GM12878 (cell line): ENCODE data around the gene OCA2. TPM values are rescaled to one million over a fixed set of nuclear protein-coding genes. Genes with fewer than 3 reads are reported as not detected.

ENCODE experiments used
- ATAC-seq: fragments of 200-7000 bp; cut with Tn5 transposase; 3 replicates; pipeline ENCODE4 v1.9.1; 2020; ENCODE audit warnings: mild to moderate bottlenecking, moderate library complexity
- BruUV-seq: library from RNA; stranded (reverse); fragments of 400-500 nt; replicated peaks from 2 replicates; lab custom pipeline; 2021; lab: Mats Ljungman, UMichigan
- CTCF ChIA-PET: fragments of 300-600 bp; sonication (Branson Sonifier 250); formaldehyde crosslinking; extraction: SDS; loops from one replicate; lab custom pipeline; 2021; ENCODE audit warnings: inconsistent platforms; lab: Yijun Ruan, JAX
- POLR2A ChIA-PET: fragments of 350-600 bp; formaldehyde crosslinking; extraction: SDS; loops from one replicate; lab custom pipeline; 2021; ENCODE audit warnings: inconsistent platforms; lab: Charles Lee
- RAD21 ChIA-PET: fragments of 300-600 bp; sonication (Branson Sonifier 250); formaldehyde crosslinking; loops from one replicate; lab custom pipeline; 2023; ENCODE audit warnings: antibody characterized with exemption; ENCODE audit not compliant: unreplicated experiment; lab: Charles Lee
- SMC1A ChIA-PET: fragments of 300-600 bp; sonication (Branson Sonifier 250); formaldehyde crosslinking; loops from one replicate; lab custom pipeline; 2023; ENCODE audit not compliant: unreplicated experiment, uncharacterized antibody; lab: Charles Lee
- DNase-seq: peaks from one replicate; pipeline ENCODE4 v3.0.0-alpha.2; 2011; ENCODE audit warnings: low read depth, low spot score
- FAIRE-seq: peaks from 3 replicates; lab custom pipeline; 2011; peaks lifted over from hg19 to GRCh38; lab: Jason Lieb, UNC
- H2AFZ ChIP-seq: 2 replicates; pipeline ENCODE4 v1.6.0; 2011; ENCODE audit warnings: low read depth, low read length, control low read depth; ENCODE audit not compliant: control insufficient read depth
- H3K27ac ChIP-seq: 2 replicates; pipeline ENCODE4 v1.5.1; 2011; ENCODE audit warnings: control low read depth; ENCODE audit not compliant: control insufficient read depth, insufficient read depth
- H3K27me3 ChIP-seq, 2 experiments: replicated peaks in 1 of 2; 2 replicates each; pipeline versions ENCODE4 v1.6.0 to v1.6.1; 2011; ENCODE audit warnings: low read length in 1 of 2; ENCODE audit not compliant: control insufficient read depth in 2 of 2, insufficient read depth in 2 of 2
- H3K36me3 ChIP-seq, 2 experiments: 2 replicates each; pipeline ENCODE4 v1.5.1; 2011; ENCODE audit warnings: low read length in 1 of 2; ENCODE audit not compliant: control insufficient read depth in 2 of 2, insufficient read depth in 2 of 2
- H3K4me1 ChIP-seq: 2 replicates; pipeline ENCODE4 v1.6.1; 2011; ENCODE audit warnings: mild to moderate bottlenecking, low read length, moderate library complexity, mixed read lengths; ENCODE audit not compliant: control insufficient read depth, insufficient read depth
- H3K4me2 ChIP-seq: 2 replicates; pipeline ENCODE4 v1.6.0; 2011; ENCODE audit warnings: control low read depth; ENCODE audit not compliant: control insufficient read depth, insufficient read depth
- H3K4me3 ChIP-seq: fragments of 200-600 bp; sonication (generic); 2 replicates; pipeline ENCODE4 v1.5.1; 2016
- H3K79me2 ChIP-seq: 2 replicates; pipeline ENCODE4 v1.6.0; 2011; ENCODE audit warnings: low read length; ENCODE audit not compliant: control insufficient read depth, insufficient read depth
- H3K9ac ChIP-seq: 2 replicates; pipeline ENCODE4 v1.8.0; 2011; ENCODE audit warnings: low read length, control low read depth, mixed read lengths; ENCODE audit not compliant: control insufficient read depth, insufficient read depth
- H3K9me3 ChIP-seq: replicated peaks from 3 replicates; pipeline ENCODE4 v1.5.1; 2011; ENCODE audit warnings: mild to moderate bottlenecking, low read length; ENCODE audit not compliant: control insufficient read depth, insufficient read depth
- H4K20me1 ChIP-seq: 2 replicates; pipeline ENCODE4 v1.6.0; 2011; ENCODE audit not compliant: control insufficient read depth, insufficient read depth
- BHLHE40 ChIP-seq, 2 experiments: fragments of 450-650 bp in 1 of 2; IDR thresholded peaks; 2 replicates each; pipeline ENCODE4 v1.6.1; 2011 to 2017; ENCODE audit warnings: low read depth in 2 of 2, borderline replicate concordance in 1 of 2, improper control_type of control experiment in 1 of 2, low read length in 1 of 2, mild to moderate bottlenecking in 1 of 2
- E2F4 ChIP-seq: IDR thresholded peaks from 2 replicates; pipeline ENCODE4 v1.6.1; 2012; ENCODE audit warnings: low read depth, low read length, improper control_type of control experiment
- FOS ChIP-seq: IDR thresholded peaks from 3 replicates; pipeline ENCODE4 v1.6.1; 2011; ENCODE audit warnings: borderline replicate concordance; ENCODE audit not compliant: insufficient read length; ENCODE audit errors: extremely low read depth
- MTA2 ChIP-seq: fragments of 450-650 bp; IDR thresholded peaks from 2 replicates; pipeline ENCODE4 v1.6.1; 2016; ENCODE audit warnings: low read depth, mild to moderate bottlenecking, moderate library complexity
- NFYB ChIP-seq: IDR thresholded peaks from 2 replicates; pipeline ENCODE4 v1.6.1; 2011; ENCODE audit warnings: low read depth, mild to moderate bottlenecking, low read length, improper control_type of control experiment, moderate library complexity; ENCODE audit not compliant: insufficient read depth
- WGBS: methylation state at CpG from one replicate; pipeline ENCODE4 v1.1.6; 2016; ENCODE audit warnings: low lambda C conversion rate; ENCODE audit not compliant: insufficient replicate concordance, insufficient coverage; ENCODE audit errors: missing lambda C conversion rate; 5-methylcytosine and 5-hydroxymethylcytosine counted together
- in situ Hi-C: fragments of 300-500 bp; cut with MboI; formaldehyde crosslinking; loops from 9 replicates; pipeline ENCODE4 v1.14.3; 2018; ENCODE audit warnings: mixed read lengths
- intact Hi-C: fragments of 100-400 bp; cut with micrococcal nuclease; formaldehyde crosslinking; loops from one replicate; pipeline ENCODE4 v1.14.2; 2022; ENCODE audit not compliant: unreplicated experiment
- polyA plus RNA-seq, 11 experiments: library from polyadenylated mRNA; depleted of rRNA in 4 of 11; unstranded in 6 of 11; stranded (reverse) in 5 of 11; fragments of >200 nt; fragmentation: Nextera tagmentation in 4 of 11; fragmentation: Illumina TruSeq in 1 of 11; extraction: Ambion mirVana in 4 of 11; extraction: Trizol in 1 of 11; gene quantifications; 1 replicate in 1 of 11; 2 replicates in 10 of 11; pipeline versions ENCODE4 v1.2.1 to v1.2.3, GENCODE V29; 2011 to 2016; ENCODE audit warnings: inconsistent platforms in 2 of 11, missing spikeins in 2 of 11, low read depth in 1 of 11
- total RNA-seq, 4 experiments: library from RNA; depleted of rRNA in 3 of 4; stranded (reverse); fragments of >200 nt in 3 of 4; fragmentation: Illumina TruSeq in 1 of 4; extraction: Trizol in 1 of 4; gene quantifications; 2 replicates each; pipeline versions ENCODE4 v1.2.1 to v1.2.3, GENCODE V29; 2013 to 2021
- TF ChIP-seq, protein P1 (sequence below): IDR thresholded peaks from 2 replicates; pipeline ENCODE4 v1.6.1; 2011; ENCODE audit warnings: mild to moderate bottlenecking, low read depth, low read length, moderate library complexity; ENCODE audit not compliant: insufficient replicate concordance
- TF ChIP-seq, protein P2 (sequence below): fragments of 450-650 bp; IDR thresholded peaks from 2 replicates; pipeline ENCODE4 v1.6.1; 2017; ENCODE audit warnings: low read depth, mild to moderate bottlenecking, moderate library complexity

Gene OCA2
- total and polyA plus RNA-seq, 10 of the 15 experiments (the other 5 are each of a cell fraction or from before 2014, with no cell fraction given): 0.04 to 1.8 TPM; not detected in 8

GRCh38 chr15:28115871-28116270 lies 16.8 kb upstream of the OCA2 start:
- H3K79me2 ChIP-seq: no peaks in the 10 kb centered on the region
- FAIRE-seq: no peak
- no peak overlapping the region for H2AFZ ChIP-seq
- no peak for ATAC-seq
- no TSS peak for BruUV-seq
- TF ChIP-seq MTA2: no peak
- TF ChIP-seq BHLHE40 (IDR thresholded peaks at IDR 0.05; ENCODE audit: borderline replicate concordance in 1 of 2, low read depth in 2 of 2, low read length in 1 of 2): no peak
- TF ChIP-seq, protein P1, sequence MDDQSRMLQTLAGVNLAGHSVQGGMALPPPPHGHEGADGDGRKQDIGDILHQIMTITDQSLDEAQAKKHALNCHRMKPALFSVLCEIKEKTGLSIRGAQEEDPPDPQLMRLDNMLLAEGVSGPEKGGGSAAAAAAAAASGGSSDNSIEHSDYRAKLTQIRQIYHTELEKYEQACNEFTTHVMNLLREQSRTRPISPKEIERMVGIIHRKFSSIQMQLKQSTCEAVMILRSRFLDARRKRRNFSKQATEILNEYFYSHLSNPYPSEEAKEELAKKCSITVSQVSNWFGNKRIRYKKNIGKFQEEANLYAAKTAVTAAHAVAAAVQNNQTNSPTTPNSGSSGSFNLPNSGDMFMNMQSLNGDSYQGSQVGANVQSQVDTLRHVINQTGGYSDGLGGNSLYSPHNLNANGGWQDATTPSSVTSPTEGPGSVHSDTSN: no peak
- no peak for TF ChIP-seq E2F4
- TF ChIP-seq, protein P2, sequence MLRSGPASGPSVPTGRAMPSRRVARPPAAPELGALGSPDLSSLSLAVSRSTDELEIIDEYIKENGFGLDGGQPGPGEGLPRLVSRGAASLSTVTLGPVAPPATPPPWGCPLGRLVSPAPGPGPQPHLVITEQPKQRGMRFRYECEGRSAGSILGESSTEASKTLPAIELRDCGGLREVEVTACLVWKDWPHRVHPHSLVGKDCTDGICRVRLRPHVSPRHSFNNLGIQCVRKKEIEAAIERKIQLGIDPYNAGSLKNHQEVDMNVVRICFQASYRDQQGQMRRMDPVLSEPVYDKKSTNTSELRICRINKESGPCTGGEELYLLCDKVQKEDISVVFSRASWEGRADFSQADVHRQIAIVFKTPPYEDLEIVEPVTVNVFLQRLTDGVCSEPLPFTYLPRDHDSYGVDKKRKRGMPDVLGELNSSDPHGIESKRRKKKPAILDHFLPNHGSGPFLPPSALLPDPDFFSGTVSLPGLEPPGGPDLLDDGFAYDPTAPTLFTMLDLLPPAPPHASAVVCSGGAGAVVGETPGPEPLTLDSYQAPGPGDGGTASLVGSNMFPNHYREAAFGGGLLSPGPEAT: no peak
- TF ChIP-seq FOS: no peak
- no peak for TF ChIP-seq NFYB
- H3K27me3 ChIP-seq: no peaks in the 10 kb centered on the region
- H3K9ac ChIP-seq: no peak overlapping the region
- in situ Hi-C loops (loop anchor here (5.0 kb wide), 1 partner anchor 34 kb away; no protein-coding TSS in a partner anchor), intact Hi-C loops (no loop called here)
- H3K27ac ChIP-seq: no peak overlapping the region
- whole genome bisulfite sequencing: 85% methylated on average over 13 of the region's 13 CpGs
- CTCF ChIA-PET: interaction anchor here (1.6 kb wide), 1 partner anchor 10 kb away, joined by 7 read pairs; no protein-coding TSS in a partner anchor
- POLR2A ChIA-PET: no interaction called here
- SMC1A ChIA-PET: no interaction called here
- RAD21 ChIA-PET: no interaction called here
- no peaks in the 10 kb centered on the region for H4K20me1 ChIP-seq
- no peak overlapping the region for H3K4me3 ChIP-seq
- H3K36me3 ChIP-seq: peaks cover 13 to 29% of the 10 kb centered on the region in 2 experiments
- H3K4me2 ChIP-seq: no peak overlapping the region
- no peaks in the 10 kb centered on the region for H3K4me1 ChIP-seq
- no peaks in the 10 kb centered on the region for H3K9me3 ChIP-seq
- no peak for DNase-seq
